ENCODE results near the gene SQOR.

Gene SQOR

DNA sequence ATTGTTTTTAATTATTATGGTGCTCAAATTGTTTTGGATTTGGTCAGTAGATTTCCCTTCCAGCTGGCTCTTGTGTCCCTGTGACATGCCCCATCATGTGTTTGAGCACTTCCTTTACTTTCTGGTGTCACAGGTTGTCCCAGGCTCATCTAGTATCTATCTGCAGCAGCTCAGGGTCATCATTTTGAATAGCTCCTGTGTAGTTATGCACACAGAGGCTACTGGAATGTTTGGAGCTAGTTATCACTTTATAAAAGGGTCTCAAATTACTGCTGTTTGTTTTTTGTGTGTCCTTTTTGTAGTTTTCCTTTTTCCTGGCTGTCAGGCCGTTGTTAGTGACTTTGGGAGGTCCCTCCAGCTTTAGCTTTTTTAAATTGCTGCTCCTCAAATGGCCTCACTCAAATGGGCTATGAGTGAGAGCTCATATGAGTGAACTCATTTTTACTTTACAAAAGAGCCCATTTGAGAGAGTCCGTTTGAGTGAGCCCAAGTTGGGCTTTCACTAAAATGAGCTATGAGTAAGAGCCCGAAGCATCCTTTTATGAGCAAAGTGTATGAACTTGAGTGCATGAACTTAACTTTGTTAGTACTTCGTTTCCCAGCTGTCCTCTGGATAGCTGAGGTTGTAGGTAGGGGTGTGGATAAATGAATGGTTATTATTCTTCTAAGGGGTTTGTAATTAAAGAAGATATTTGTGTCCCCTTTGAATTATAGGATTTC, 43.8 kb downstream of the SQOR start:
- peak overlapping the region; percentile 37 for H3K27ac ChIP-seq
- H3K9me3 ChIP-seq: no peaks in the 10 kb centered on the region
- TF ChIP-seq, protein P1, sequence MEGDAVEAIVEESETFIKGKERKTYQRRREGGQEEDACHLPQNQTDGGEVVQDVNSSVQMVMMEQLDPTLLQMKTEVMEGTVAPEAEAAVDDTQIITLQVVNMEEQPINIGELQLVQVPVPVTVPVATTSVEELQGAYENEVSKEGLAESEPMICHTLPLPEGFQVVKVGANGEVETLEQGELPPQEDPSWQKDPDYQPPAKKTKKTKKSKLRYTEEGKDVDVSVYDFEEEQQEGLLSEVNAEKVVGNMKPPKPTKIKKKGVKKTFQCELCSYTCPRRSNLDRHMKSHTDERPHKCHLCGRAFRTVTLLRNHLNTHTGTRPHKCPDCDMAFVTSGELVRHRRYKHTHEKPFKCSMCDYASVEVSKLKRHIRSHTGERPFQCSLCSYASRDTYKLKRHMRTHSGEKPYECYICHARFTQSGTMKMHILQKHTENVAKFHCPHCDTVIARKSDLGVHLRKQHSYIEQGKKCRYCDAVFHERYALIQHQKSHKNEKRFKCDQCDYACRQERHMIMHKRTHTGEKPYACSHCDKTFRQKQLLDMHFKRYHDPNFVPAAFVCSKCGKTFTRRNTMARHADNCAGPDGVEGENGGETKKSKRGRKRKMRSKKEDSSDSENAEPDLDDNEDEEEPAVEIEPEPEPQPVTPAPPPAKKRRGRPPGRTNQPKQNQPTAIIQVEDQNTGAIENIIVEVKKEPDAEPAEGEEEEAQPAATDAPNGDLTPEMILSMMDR (IDR thresholded peaks at IDR 0.05): no peak
- no peak overlapping the region for H3K4me3 ChIP-seq (ENCODE audit: low read depth in 1 of 2, low read length in 1 of 2)
- H3K4me1 ChIP-seq (ENCODE audit: control insufficient read depth in 1 of 2, insufficient read depth in 1 of 2, low read depth in 1 of 2, low read length in 1 of 2): peaks cover 3 to 11% of the 10 kb centered on the region in 2 experiments
- H3K27me3 ChIP-seq: no peaks in the 10 kb centered on the region
- H3K36me3 ChIP-seq: peaks cover 99% of the 10 kb centered on the region

DNA sequence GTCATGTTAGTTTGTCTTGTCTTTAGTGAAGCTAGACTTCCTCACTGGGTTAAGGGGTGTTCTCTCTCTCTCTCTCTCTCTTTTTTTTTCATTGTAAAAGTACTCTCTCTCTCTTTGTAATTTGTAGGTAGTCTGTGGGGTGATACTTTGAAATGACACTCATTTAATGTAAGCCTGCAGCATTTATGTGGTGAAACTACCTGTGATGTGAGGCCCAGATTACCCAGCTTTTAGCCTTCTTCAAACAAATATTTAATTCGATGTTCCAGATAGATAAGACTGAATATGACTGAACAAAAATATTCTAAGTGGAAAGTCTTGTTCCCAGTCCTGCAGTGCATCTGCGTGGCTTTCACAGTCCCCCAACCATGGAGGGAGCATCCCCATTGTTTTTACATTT, 49.7 kb downstream of the SQOR start:
- Histone ChIP-seq H3K4me1 (ENCODE audit: control insufficient read depth in 1 of 2, insufficient read depth in 1 of 2, low read depth in 1 of 2, low read length in 1 of 2) (no peaks in the 10 kb centered on the region), H3K27ac (no peak overlapping the region), H3K4me3 (ENCODE audit: low read depth in 1 of 2, low read length in 1 of 2) (no peak overlapping the region), H3K9me3 (no peaks in the 10 kb centered on the region), H3K27me3 (no peaks in the 10 kb centered on the region), H3K36me3 (peaks cover 100% of the 10 kb centered on the region)
- TF ChIP-seq, protein P1 (IDR thresholded peaks at IDR 0.05): no peak

DNA sequence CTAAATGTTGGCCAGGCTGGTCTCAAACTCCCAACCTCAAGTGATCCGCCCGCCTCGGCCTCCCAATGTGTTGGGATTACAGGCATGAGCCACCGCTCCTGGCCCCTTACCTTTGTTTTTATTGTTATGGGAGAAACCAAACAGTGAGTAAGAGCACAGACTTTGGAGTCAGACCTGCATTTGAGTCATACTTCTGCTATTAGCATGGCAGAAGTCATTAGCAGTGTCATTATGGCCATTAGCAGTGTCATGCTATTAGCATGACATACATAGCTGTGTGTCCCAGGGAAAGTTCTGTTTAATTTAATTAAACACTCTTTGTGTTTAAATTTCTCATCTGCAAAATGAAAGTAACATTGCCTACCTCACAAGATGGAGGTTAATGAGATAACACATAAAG, 54.8 kb downstream of the SQOR start:
- Histone ChIP-seq H3K36me3 (peaks cover 98% of the 10 kb centered on the region), H3K4me1 (ENCODE audit: control insufficient read depth in 1 of 2, insufficient read depth in 1 of 2, low read depth in 1 of 2, low read length in 1 of 2) (no peaks in the 10 kb centered on the region), H3K27me3 (no peaks in the 10 kb centered on the region), H3K9me3 (no peaks in the 10 kb centered on the region), H3K4me3 (ENCODE audit: low read depth in 1 of 2, low read length in 1 of 2) (no peak overlapping the region), H3K27ac (no peak overlapping the region)
- TF ChIP-seq, protein P1 (IDR thresholded peaks at IDR 0.05): no peak

DNA sequence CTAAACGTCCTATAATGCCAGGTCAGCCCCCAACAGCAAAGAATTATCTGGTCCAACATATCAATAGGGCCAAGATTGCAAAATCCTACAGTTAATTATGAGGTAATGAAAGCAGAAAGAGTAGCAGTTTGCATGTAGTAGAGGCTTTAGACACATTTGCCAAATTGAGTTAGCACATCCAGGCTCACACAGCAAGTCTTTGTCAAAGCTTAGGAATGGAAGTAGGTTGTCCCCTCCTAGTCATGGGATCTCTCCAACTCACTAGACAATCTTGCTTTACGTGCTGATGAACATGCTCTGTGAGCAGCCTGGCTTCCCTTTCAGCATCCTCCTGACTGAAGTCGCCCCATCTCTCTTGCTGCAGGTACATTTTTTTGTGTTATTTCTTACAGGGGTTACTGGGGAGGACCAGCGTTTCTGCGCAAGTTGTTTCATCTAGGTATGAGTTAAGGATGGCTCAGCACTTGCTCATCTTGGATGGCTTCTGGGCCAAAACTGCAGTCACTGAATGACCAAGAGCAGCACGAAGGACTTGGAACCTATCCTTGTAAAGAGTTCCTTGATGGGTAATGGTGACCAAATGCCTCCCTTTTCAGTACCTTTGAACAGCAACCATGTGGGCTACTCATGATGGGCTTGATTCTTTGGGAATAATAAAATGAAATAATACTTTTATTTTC, 55.9 kb downstream of the SQOR start:
- TF ChIP-seq, protein P1 (IDR thresholded peaks at IDR 0.05): no peak
- no peak overlapping the region for H3K4me3 ChIP-seq (ENCODE audit: low read depth in 1 of 2, low read length in 1 of 2)
- no peaks in the 10 kb centered on the region for H3K9me3 ChIP-seq
- no peaks in the 10 kb centered on the region for H3K4me1 ChIP-seq (ENCODE audit: control insufficient read depth in 1 of 2, insufficient read depth in 1 of 2, low read depth in 1 of 2, low read length in 1 of 2)
- no peaks in the 10 kb centered on the region for H3K27me3 ChIP-seq
- H3K36me3 ChIP-seq: peaks cover 98% of the 10 kb centered on the region
- no peak overlapping the region for H3K27ac ChIP-seq

DNA sequence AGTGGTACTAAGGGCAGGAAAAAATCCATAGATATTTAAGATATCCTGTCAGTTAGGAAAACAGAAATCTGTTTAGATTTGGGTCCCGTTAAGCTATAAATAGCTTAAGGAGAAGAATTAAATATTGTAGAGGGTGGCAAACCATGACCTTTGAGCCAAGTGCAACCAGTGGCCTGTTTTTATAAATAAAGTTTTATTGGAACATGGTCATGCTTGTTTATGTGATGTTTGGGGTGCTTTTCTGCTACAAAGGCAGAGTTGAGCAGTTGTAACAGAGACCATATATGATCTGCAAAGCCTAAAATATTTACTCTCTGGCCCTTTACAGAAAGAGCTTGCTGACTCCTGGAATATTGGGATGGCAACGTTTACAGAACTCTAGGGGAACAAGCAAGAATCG, 66.3 kb downstream of the SQOR start:
- Histone ChIP-seq H3K4me3 (ENCODE audit: low read depth in 1 of 2, low read length in 1 of 2) (no peak overlapping the region), H3K27me3 (peaks cover 48% of the 10 kb centered on the region), H3K27ac (no peak overlapping the region), H3K36me3 (peaks cover under 1% of the 10 kb centered on the region), H3K9me3 (no peaks in the 10 kb centered on the region), H3K4me1 (ENCODE audit: control insufficient read depth in 1 of 2, insufficient read depth in 1 of 2, low read depth in 1 of 2, low read length in 1 of 2) (peaks cover 13 to 15% of the 10 kb centered on the region in 2 experiments)
- TF ChIP-seq, protein P1 (IDR thresholded peaks at IDR 0.05): no peak

All from neutrophil (primary cell).